ENCODE measurements around the gene TASL. TPM values are rescaled to one million over a fixed set of nuclear protein-coding genes. Genes with fewer than 3 reads are reported as not detected.

The TASL gene
- total RNA-seq, 1 experiment from 2014 or later, result not detected

DNA sequence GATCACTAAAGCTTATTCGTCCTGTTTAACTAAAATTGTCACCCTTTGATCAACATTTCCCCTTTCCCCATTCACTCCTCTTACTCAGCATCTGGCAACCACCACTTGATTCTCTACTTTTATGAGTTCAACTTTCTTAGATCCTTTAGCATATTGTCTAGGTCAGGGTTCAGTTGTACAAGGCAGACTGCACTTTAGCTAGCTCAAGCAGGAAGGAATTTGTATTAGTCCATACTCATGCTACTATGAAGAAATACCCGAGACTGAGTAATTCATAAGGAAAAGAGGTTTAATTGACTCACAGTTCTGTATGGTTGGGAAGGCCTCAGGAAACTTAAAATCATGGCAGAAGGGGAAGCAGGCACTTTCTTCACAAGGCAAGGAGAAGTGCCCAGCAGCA is 44.3 kb downstream of the TASL start:
- WGBS (ENCODE audit: extremely low coverage, insufficient read length, low lambda C conversion rate), result no CpG with 5 or more reads among the region's 2 CpGs
- Histone ChIP-seq H3K23me2 (ENCODE audit: insufficient read length, low read depth, low read length, poor library complexity, severe bottlenecking) (no peaks in the 10 kb centered on the region), H2AK5ac (ENCODE audit: insufficient read length, low read length) (no peak overlapping the region), H3K27me3 (ENCODE audit: insufficient read depth, low read length) (no peaks in the 10 kb centered on the region), H3K27ac (ENCODE audit: insufficient read length, low read depth, low read length) (no peak overlapping the region), H3K79me2 (ENCODE audit: insufficient read depth, low read length) (no peaks in the 10 kb centered on the region), H3T11ph (ENCODE audit: low read length) (no peak overlapping the region), H4K20me1 (ENCODE audit: control insufficient read depth, insufficient read depth, insufficient read length) (no peaks in the 10 kb centered on the region), H4K5ac (ENCODE audit: insufficient read length, low read depth, low read length) (no peak overlapping the region), H3K79me1 (ENCODE audit: insufficient read depth, low read depth, low read length, poor library complexity, severe bottlenecking) (no peaks in the 10 kb centered on the region), H3K56ac (ENCODE audit: insufficient read length, low read depth, low read length) (no peak overlapping the region), H3K4me1 (ENCODE audit: insufficient read depth, low read length) (no peaks in the 10 kb centered on the region), H3K9ac (ENCODE audit: extremely low read depth, insufficient read length, low read length) (no peak overlapping the region), H3K4ac (ENCODE audit: low read depth, low read length) (no peak overlapping the region), H3K23ac (ENCODE audit: insufficient read length, low read depth, low read length) (no peak overlapping the region), H3K4me2 (ENCODE audit: insufficient read depth, insufficient read length, low read length) (no peak overlapping the region), H3K9me3 (ENCODE audit: control insufficient read depth, low read depth, low read length) (peaks cover under 1% of the 10 kb centered on the region), H2BK20ac (ENCODE audit: low read depth, low read length, poor library complexity, severe bottlenecking) (no peak overlapping the region), H3K18ac (ENCODE audit: insufficient read length, low read depth, low read length) (no peak overlapping the region), H2BK15ac (ENCODE audit: low read depth, low read length) (no peak overlapping the region), H4K91ac (ENCODE audit: insufficient read length, low read depth, low read length) (no peak overlapping the region), H2BK12ac (ENCODE audit: insufficient read length, low read depth, low read length) (no peak overlapping the region), H2BK120ac (ENCODE audit: low read depth, low read length, poor library complexity, severe bottlenecking) (no peak overlapping the region), H2BK5ac (ENCODE audit: insufficient read length, low read length) (no peak overlapping the region), H4K8ac (replicated peaks; ENCODE audit: insufficient read length, low read depth, low read length) (no peak overlapping the region), H3K14ac (ENCODE audit: insufficient read depth, low read length) (no peak overlapping the region), H2AFZ (ENCODE audit: low read length) (no peak overlapping the region)
- Mint-ChIP-seq H3K27me3 (ENCODE audit: low read depth) (no peaks in the 10 kb centered on the region), H3K4me3 (no peak overlapping the region), H3K27ac (no peak overlapping the region), H3K4me1 (peaks cover 0 to 3% of the 10 kb centered on the region in 2 experiments; a peak in 2 of 4 replicates), H3K36me3 (ENCODE audit: insufficient read depth in 1 of 3, low read depth in 3 of 3) (peaks cover 0 to 7% (median 0%) of the 10 kb centered on the region in 3 experiments; a peak in 1 of 7 replicates), H3K9me3 (peaks cover 22 to 64% of the 10 kb centered on the region in 2 experiments; a peak in 4 of 5 replicates)
- no peak for DNase-seq
- TF ChIP-seq, protein P1, sequence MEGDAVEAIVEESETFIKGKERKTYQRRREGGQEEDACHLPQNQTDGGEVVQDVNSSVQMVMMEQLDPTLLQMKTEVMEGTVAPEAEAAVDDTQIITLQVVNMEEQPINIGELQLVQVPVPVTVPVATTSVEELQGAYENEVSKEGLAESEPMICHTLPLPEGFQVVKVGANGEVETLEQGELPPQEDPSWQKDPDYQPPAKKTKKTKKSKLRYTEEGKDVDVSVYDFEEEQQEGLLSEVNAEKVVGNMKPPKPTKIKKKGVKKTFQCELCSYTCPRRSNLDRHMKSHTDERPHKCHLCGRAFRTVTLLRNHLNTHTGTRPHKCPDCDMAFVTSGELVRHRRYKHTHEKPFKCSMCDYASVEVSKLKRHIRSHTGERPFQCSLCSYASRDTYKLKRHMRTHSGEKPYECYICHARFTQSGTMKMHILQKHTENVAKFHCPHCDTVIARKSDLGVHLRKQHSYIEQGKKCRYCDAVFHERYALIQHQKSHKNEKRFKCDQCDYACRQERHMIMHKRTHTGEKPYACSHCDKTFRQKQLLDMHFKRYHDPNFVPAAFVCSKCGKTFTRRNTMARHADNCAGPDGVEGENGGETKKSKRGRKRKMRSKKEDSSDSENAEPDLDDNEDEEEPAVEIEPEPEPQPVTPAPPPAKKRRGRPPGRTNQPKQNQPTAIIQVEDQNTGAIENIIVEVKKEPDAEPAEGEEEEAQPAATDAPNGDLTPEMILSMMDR (conservative IDR thresholded peaks at IDR 0.05), result no peak
